ENCODE results near the gene NTNG2. TPM values are rescaled to one million over a fixed set of nuclear protein-coding genes. Genes with fewer than 3 reads are reported as not detected.

NTNG2 gene
- total RNA-seq, 1 experiment from 2014 or later: not detected

DNA sequence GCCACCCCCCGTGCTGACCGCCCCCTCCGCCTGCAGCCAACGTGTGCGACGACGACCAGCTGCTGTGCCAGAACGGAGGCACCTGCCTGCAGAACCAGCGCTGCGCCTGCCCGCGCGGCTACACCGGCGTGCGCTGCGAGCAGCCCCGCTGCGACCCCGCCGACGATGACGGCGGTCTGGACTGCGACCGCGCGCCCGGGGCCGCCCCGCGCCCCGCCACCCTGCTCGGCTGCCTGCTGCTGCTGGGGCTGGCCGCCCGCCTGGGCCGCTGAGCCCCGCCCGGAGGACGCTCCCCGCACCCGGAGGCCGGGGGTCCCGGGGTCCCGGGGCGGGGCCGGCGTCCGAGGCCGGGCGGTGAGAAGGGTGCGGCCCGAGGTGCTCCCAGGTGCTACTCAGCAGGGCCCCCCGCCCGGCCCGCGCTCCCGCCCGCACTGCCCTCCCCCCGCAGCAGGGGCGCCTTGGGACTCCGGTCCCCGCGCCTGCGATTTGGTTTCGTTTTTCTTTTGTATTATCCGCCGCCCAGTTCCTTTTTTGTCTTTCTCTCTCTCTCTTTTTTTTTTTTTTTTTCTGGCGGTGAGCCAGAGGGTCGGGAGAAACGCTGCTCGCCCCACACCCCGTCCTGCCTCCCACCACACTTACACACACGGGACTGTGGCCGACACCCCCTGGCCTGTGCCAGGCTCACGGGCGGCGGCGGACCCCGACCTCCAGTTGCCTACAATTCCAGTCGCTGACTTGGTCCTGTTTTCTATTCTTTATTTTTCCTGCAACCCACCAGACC is 80.2 kb downstream of the NTNG2 start:
- Mint-ChIP-seq H3K9me3 (ENCODE audit: unreplicated experiment) (no peaks in the 10 kb centered on the region), H3K4me3 (ENCODE audit: unreplicated experiment) (peak overlapping the region; percentile 71), H3K27me3 (ENCODE audit: insufficient read depth, unreplicated experiment) (peaks cover 12% of the 10 kb centered on the region), H3K27ac (ENCODE audit: low read depth, unreplicated experiment) (no peak overlapping the region), H3K36me3 (ENCODE audit: insufficient read depth, unreplicated experiment) (no peaks in the 10 kb centered on the region), H3K4me1 (ENCODE audit: insufficient read depth, unreplicated experiment) (peaks cover 5% of the 10 kb centered on the region)
- ChIA-PET CTCF (interaction anchor here (0.6 to 1.2 kb wide), 2 partner anchors 338 to 481 kb away, joined by 3 to 6 read pairs; no protein-coding TSS in a partner anchor), POLR2A (no interaction called here)
- intact Hi-C loops (cut with micrococcal nuclease): no loop called here
- no TSS peak for BruUV-seq (replicated peaks)
- TF ChIP-seq, protein P1, sequence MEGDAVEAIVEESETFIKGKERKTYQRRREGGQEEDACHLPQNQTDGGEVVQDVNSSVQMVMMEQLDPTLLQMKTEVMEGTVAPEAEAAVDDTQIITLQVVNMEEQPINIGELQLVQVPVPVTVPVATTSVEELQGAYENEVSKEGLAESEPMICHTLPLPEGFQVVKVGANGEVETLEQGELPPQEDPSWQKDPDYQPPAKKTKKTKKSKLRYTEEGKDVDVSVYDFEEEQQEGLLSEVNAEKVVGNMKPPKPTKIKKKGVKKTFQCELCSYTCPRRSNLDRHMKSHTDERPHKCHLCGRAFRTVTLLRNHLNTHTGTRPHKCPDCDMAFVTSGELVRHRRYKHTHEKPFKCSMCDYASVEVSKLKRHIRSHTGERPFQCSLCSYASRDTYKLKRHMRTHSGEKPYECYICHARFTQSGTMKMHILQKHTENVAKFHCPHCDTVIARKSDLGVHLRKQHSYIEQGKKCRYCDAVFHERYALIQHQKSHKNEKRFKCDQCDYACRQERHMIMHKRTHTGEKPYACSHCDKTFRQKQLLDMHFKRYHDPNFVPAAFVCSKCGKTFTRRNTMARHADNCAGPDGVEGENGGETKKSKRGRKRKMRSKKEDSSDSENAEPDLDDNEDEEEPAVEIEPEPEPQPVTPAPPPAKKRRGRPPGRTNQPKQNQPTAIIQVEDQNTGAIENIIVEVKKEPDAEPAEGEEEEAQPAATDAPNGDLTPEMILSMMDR (IDR thresholded peaks at IDR 0.05; ENCODE audit: unreplicated experiment): no peak
- no peak for DNase-seq (ENCODE audit: unreplicated experiment)

DNA sequence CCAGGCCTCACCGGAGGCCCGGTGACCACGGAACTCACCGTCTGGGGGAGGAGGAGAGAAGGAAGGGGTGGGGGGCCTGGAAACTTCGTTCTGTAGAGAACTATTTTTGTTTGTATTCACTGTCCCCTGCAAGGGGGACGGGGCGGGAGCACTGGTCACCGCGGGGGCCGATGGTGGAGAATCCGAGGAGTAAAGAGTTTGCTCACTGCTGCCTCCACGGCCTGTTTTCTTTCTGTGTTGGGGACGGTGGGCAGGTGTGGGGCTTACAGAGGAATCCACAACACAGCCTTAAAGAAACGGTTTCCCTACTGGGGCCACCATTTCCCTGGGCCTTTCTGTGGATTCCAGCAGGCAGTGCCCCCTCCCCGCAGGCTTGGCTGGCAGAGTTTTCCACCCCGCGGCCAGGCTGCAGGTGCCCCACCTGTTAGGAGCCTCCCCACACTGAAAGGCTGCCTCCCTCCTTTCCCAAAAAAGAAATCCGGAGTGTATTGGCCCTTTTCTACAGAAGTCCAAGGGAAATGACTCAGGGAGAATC is 80.8 kb downstream of the NTNG2 start:
- BruUV-seq (replicated peaks): no TSS peak
- Mint-ChIP-seq H3K9me3 (ENCODE audit: unreplicated experiment) (no peaks in the 10 kb centered on the region), H3K27ac (ENCODE audit: low read depth, unreplicated experiment) (no peak overlapping the region), H3K4me1 (ENCODE audit: insufficient read depth, unreplicated experiment) (peaks cover 5% of the 10 kb centered on the region), H3K36me3 (ENCODE audit: insufficient read depth, unreplicated experiment) (no peaks in the 10 kb centered on the region), H3K27me3 (ENCODE audit: insufficient read depth, unreplicated experiment) (peaks cover 12% of the 10 kb centered on the region), H3K4me3 (ENCODE audit: unreplicated experiment) (peak overlapping the region; percentile 71)
- intact Hi-C loops (cut with micrococcal nuclease): no loop called here
- TF ChIP-seq, protein P1 (IDR thresholded peaks at IDR 0.05; ENCODE audit: unreplicated experiment): no peak
- POLR2A ChIA-PET: no interaction called here
- CTCF ChIA-PET: no interaction called here
- DNase-seq (ENCODE audit: unreplicated experiment): no peak

DNA sequence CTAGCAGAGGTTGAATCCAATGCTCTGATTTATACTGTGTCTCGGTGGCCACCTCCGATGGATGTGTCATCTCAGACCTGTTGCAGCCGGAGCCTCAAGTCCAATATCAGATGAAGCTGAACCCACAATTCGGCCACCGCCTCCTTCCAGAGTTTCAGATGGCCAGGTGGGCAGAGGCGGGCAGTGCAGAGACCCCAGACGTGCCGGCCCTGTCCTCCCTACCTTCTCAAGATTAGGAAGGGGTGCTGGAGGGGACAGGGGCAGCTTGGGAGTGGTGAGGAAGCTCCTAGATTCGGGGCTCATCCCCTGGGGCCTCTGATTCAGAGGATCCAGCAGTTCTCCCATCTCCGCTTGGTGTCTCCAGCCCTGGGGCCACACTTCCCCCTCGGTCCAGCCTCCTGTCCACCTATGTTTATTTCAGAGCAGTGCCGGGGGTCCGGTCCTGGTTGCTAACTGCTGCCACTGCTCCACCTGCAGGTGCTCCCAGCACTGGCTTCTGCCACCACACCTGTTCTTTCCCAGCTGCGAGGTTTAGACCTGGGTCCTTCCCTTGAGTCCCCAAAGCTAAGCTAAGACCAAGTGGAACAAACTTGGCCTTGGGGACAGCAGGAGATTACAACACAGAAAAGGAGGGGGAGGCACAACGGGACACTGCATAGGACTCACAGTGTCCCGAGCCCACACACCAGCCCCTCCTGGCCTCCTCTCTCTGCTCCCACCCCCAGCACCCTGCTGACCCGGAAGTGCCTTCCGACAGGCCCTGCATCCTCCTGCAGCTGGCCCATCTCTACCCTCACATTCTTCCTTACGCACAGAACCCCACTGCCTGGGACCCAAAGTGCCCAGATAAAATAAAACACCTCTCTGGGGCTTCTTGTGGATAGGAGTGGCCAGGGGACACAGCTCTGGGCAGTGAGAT is 81.6 kb downstream of the NTNG2 start:
- Mint-ChIP-seq H3K27me3 (ENCODE audit: insufficient read depth, unreplicated experiment) (peaks cover 12% of the 10 kb centered on the region), H3K4me3 (ENCODE audit: unreplicated experiment) (no peak overlapping the region), H3K4me1 (ENCODE audit: insufficient read depth, unreplicated experiment) (peaks cover 5% of the 10 kb centered on the region), H3K36me3 (ENCODE audit: insufficient read depth, unreplicated experiment) (no peaks in the 10 kb centered on the region), H3K27ac (ENCODE audit: low read depth, unreplicated experiment) (no peak overlapping the region), H3K9me3 (ENCODE audit: unreplicated experiment) (no peaks in the 10 kb centered on the region)
- BruUV-seq (replicated peaks): no TSS peak
- DNase-seq (ENCODE audit: unreplicated experiment): no peak
- TF ChIP-seq, protein P1 (IDR thresholded peaks at IDR 0.05; ENCODE audit: unreplicated experiment): no peak
- intact Hi-C loops (cut with micrococcal nuclease): no loop called here
- CTCF ChIA-PET: interaction anchor here (0.6 kb wide), 2 partner anchors 37 to 893 kb away, joined by 3 to 4 read pairs; no protein-coding TSS in a partner anchor
- POLR2A ChIA-PET: no interaction called here
